ENCODE data around the gene RAD50. TPM values are rescaled to one million over a fixed set of nuclear protein-coding genes. Genes with fewer than 3 reads are reported as not detected.

Gene RAD50
- total RNA-seq, 2 experiments from 2014 or later = 39.7 to 51.6 TPM

DNA sequence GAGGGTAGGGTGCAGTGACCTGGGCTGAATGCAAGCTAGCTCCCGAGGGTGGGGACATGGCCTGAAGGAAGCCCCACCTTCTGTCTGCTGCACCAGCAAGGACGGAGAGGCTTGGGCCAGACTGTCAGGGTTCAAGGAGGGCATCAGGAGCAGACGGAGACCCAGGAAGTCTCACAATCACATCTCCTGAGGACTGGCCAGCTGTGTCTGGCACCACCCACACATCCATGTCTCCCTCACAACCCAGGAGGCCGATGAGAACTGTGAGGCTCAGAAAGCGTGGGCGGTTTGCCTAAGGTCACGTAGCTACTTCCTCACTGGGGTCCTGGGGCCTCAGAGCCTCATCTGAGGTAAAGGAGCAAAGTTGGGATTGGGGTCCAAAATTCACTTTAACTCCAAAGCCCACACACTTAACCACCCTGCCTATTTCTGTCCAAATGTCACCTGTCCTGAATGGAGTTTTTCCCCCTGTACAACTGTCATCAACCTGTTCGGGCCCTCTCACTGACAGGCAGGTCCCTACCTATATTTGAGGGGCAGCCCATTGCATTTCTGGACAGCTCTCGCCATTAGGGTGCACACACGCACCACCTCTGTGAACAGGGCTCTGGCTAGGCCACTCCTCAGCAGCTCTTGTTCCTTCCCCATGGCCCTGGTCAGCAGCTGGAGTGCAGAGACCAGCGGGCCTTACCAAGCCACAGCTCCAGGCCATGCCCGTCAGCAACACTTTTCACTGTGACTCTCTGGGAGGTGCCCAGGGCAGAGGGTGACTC lies 104.6 kb downstream of the RAD50 start:
- Mint-ChIP-seq H3K27ac (peak overlapping the region; percentile 60), H3K4me3 (no peak overlapping the region)
- no peak for ATAC-seq

DNA sequence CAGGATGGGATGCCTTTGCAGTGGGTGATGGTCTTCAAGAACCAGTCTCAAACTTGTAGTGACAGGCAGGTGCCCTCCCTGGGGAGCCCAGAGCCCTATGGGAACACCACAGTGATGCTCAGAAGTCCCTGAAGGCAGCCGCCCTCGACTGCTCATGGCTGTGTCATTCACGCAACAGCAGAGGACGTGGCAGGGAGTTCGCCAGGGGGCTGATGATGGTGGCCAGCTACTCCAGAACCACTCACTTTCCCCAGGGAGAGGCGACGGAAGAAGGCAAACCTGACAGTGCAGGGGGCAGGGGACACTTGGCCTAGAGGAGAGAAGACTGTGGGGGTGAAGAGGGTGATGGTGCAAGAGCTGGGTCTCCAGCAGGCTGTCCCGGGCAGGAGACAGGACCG lies 105.2 kb downstream of the RAD50 start:
- no peaks in the 10 kb centered on the region for H3K27me3 Mint-ChIP-seq
- no peaks in the 10 kb centered on the region for H3K36me3 Mint-ChIP-seq
- DNase-seq (no peak), ATAC-seq (no peak)
- CTCF ChIA-PET = interaction anchor here (0.7 to 4.2 kb wide), 4 partner anchors 13 to 158 kb away, joined by 3 to 15 read pairs (median 4); no protein-coding TSS in a partner anchor
- H3K9me3 Mint-ChIP-seq (ENCODE audit: low read depth) = no peaks in the 10 kb centered on the region
- H3K27ac Mint-ChIP-seq = peak overlapping the region; percentile 60
- peaks cover 66% of the 10 kb centered on the region for H3K4me1 Mint-ChIP-seq
- no peak overlapping the region for H3K4me3 Mint-ChIP-seq

More for the DNA sequence above, 104.6 kb downstream of the RAD50 start:
- no peak for DNase-seq
- CTCF ChIA-PET = interaction anchor here (0.7 to 4.2 kb wide), 6 partner anchors 14 to 159 kb away, joined by 3 to 15 read pairs (median 4); no protein-coding TSS in a partner anchor
- Mint-ChIP-seq H3K4me1 (peaks cover 66% of the 10 kb centered on the region), H3K9me3 (ENCODE audit: low read depth) (no peaks in the 10 kb centered on the region), H3K36me3 (no peaks in the 10 kb centered on the region), H3K27me3 (peaks cover 3% of the 10 kb centered on the region)

DNA sequence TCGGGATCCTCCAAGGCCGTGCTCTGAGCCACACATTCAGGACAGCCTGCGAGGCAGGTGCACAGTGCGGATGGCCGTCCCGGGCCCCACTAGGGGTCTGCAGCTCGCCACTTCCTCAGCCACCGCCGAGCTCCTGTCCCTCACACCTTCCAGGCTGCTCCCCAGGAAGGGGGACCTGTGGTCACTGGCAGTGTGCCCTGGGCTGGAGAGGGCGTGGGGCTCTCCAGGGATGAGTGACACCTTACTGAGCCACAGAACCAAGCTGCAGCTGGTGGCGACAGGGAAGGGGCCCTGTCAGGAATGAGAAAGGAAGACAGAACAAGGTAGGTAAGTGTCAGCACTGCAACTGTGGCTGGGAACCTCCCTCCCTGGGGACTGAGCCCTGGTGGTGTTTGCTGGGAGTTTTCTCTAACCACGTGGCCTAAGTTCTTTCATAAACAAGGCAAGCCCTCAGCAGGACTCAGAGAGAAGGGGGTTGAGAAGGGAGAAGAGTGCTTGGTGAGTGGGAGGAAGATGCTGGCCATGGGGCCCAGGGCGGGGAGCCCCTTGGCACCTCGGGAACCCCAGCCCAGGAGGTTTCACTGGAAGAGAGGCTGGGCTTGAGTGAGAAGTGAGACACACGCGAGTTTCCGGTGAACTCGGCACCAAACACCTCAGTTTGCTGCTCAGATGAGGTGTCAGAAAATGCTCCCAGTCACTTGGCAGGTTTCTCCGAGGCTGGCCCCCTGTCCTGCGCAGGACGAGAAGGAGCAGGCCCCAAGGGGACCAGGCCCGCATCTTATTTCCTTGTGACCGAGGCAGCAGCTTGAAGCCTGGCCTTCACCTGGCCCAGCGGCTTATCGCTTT lies 106.4 kb downstream of the RAD50 start:
- H3K36me3 Mint-ChIP-seq = no peaks in the 10 kb centered on the region
- H3K27me3 Mint-ChIP-seq = no peaks in the 10 kb centered on the region
- H3K4me1 Mint-ChIP-seq = peaks cover 61% of the 10 kb centered on the region
- no peaks in the 10 kb centered on the region for H3K9me3 Mint-ChIP-seq (ENCODE audit: low read depth)
- peak overlapping the region; percentile 90 for H3K27ac Mint-ChIP-seq
- DNase-seq (peak; percentile 66), ATAC-seq (peak; percentile 70)
- CTCF ChIA-PET = interaction anchor here (0.8 to 4.2 kb wide), 3 partner anchors 19 to 167 kb away, joined by 3 to 15 read pairs (median 3); no protein-coding TSS in a partner anchor
- no peak overlapping the region for H3K4me3 Mint-ChIP-seq

DNA sequence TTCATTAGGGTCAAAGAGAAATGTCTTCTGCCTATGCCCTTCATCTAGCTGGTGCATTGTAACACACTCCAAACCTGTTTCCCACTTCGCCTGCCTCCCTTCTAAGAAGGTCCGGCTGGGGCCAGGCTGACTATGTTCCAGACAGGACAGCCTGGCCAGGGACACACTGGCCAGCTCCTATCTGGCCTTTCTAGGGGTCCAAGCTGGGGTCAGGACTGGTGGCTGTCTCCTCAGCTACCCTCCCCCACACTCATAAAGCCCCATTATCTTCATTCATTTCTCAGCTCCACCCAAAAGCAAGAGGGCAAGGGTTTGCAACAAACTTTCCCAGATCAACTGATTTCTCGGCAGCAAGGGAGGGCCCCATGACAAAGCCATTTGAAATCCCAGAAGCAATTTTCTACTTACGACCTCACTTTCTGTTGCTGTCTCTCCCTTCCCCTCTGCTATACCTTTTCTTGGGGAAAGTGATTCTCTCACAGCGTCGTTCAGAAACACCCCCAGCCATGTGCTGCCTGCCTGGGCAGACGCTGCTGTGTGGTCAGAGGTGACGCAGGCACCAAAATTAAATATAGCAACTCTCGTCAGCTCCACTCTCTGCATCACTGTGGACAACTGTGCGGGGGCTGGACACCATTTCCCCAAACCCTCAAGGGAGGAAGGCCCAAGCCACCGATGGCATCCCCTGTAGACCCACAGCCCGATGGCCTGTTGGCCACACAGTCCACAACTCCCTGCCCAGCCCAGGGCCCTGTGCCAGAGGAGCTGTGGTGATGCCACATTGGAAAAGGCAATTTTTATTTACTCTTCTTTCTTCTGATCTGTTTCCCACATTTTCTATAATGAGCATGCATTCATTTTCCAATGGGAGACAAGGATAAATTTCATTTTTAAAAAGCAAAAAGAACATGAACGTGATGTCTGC lies 107.3 kb downstream of the RAD50 start:
- Mint-ChIP-seq H3K36me3 (no peaks in the 10 kb centered on the region), H3K4me3 (no peak overlapping the region), H3K4me1 (peaks cover 55% of the 10 kb centered on the region), H3K27ac (peak overlapping the region; percentile 90), H3K27me3 (no peaks in the 10 kb centered on the region), H3K9me3 (ENCODE audit: low read depth) (no peaks in the 10 kb centered on the region)
- peak; percentile 59 for DNase-seq
- CTCF ChIA-PET = interaction anchor here (0.5 to 0.9 kb wide), 2 partner anchors 106 to 168 kb away, joined by 3 to 4 read pairs; no protein-coding TSS in a partner anchor
- peak; percentile 18 for ATAC-seq

DNA sequence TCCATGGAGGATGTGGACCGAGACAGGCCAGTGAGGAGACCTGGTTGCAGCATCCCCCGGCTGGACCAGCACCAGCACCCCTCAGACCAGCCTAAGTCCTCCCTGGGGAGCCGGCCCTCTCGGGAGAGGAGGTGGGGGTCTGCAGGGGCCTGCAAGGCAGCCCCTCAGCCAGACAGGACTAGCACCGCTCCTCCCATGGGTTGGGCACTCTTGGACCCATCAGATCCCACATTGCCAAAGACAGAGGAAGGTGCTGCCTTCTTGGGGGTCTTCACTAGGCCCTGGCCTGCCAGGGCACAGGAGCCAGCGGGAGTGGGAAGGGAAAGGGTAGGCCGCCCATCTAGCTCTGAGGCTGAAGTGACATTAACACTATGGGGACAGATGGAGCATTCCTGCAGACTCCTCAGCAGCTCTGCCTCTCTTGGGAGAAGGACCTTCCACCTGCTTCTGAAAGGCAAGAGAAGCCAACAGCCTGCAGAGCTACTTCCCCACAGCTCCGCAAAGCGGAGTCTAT lies 108.0 kb downstream of the RAD50 start:
- Mint-ChIP-seq H3K27me3 (no peaks in the 10 kb centered on the region), H3K9me3 (ENCODE audit: low read depth) (no peaks in the 10 kb centered on the region), H3K36me3 (no peaks in the 10 kb centered on the region), H3K27ac (peak overlapping the region; percentile 90), H3K4me1 (peaks cover 55% of the 10 kb centered on the region), H3K4me3 (no peak overlapping the region)
- CTCF ChIA-PET = interaction anchor here (0.5 kb wide), 1 partner anchor 106 kb away, joined by 4 read pairs; no protein-coding TSS in a partner anchor
- no peak for ATAC-seq
- DNase-seq = no peak

DNA sequence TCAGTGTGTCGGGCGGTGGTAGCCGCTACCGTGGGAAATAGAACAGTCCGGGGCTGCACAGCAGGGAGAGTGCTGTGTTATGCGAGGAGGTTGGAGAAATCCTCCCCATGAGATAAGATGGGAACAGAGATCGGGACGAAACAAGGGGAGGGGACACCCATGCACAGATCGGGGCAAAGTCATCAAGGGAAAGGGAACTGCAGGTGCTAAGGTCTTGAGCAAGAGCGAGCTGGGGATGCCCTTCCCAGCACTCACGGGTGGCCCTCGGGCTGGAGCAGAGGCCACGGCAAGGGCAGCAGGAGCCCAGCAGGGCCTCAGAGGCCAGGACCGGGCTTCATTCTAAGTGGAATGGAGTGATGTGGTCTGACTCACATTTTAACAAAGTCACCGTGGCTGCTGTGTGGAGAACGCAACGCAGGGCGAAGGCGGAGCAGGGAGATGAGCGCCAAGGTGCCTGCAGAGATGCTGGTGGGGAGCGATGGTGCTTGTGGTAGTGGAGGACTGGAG lies 108.8 kb downstream of the RAD50 start:
- ATAC-seq (no peak), DNase-seq (no peak)
- Mint-ChIP-seq H3K4me3 (no peak overlapping the region), H3K4me1 (peaks cover 51% of the 10 kb centered on the region), H3K9me3 (ENCODE audit: low read depth) (no peaks in the 10 kb centered on the region), H3K36me3 (no peaks in the 10 kb centered on the region), H3K27ac (no peak overlapping the region), H3K27me3 (no peaks in the 10 kb centered on the region)
- CTCF ChIA-PET = no interaction called here

DNA sequence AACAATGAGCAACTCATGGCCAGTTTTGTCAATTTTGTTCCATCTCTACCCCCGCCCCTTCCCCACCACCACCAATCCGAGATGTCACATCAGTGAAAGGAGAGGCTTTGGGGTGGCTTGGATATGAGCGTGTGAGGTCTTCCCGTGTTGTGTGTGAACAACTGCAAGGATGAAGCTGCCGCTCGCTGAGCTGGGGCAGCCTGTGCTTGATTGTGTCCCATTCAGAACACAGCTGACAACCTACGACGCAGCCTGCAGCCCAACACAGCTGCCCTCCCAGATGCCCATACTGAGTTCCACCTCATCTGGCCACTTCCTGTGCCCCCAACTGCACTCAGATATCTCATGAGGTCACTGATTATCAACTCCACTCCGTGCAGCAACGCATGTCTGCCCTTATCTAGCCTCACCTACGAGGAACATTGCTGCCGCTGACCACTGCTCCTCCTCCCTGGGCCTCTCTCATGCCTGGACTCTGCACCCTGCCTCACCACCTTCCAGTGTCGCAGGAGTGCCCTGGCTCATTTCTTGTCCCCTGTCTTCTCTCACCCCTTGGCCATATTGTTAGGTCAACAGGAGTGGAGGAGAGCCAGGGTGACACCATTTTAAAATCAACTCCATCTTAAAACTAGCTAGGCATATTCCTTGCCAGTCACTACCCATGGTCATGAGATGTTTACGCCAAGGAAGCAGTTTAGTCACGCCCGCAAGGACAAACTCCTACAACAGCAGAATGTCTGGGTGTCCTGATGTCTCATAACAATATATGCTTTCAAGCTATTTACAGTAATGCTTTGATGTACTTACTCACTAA lies 109.7 kb downstream of the RAD50 start:
- no peak for DNase-seq
- CTCF ChIA-PET = no interaction called here
- H3K4me1 Mint-ChIP-seq = peaks cover 44% of the 10 kb centered on the region
- H3K9me3 Mint-ChIP-seq (ENCODE audit: low read depth) = peaks cover 2% of the 10 kb centered on the region
- ATAC-seq = no peak
- H3K27ac Mint-ChIP-seq = no peak overlapping the region
- H3K4me3 Mint-ChIP-seq = no peak overlapping the region
- H3K27me3 Mint-ChIP-seq = no peaks in the 10 kb centered on the region
- no peaks in the 10 kb centered on the region for H3K36me3 Mint-ChIP-seq

DNA sequence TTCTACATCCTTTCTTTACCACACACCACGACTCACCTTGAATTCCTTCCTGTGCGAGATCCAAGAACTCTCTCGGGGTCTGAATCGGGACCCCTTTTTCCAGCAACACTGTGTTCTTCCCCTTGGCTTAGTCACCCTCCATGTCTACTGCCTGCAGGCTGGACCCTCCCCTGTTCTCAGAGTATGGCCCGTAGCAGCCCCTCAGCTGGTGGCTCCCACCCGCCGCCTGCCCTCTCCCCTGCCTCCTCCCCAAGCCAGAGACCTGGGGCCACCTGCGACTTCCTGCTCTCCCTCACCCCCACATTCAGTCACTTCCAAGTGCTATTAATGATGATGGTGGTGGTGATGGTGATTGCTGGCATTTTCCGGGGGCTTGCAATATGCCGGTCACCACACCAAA lies 110.5 kb downstream of the RAD50 start:
- Mint-ChIP-seq H3K4me1 (peaks cover 37% of the 10 kb centered on the region), H3K36me3 (no peaks in the 10 kb centered on the region), H3K27ac (no peak overlapping the region), H3K9me3 (ENCODE audit: low read depth) (peaks cover 2% of the 10 kb centered on the region), H3K27me3 (no peaks in the 10 kb centered on the region), H3K4me3 (no peak overlapping the region)
- CTCF ChIA-PET = no interaction called here
- ATAC-seq (no peak), DNase-seq (no peak)

DNA sequence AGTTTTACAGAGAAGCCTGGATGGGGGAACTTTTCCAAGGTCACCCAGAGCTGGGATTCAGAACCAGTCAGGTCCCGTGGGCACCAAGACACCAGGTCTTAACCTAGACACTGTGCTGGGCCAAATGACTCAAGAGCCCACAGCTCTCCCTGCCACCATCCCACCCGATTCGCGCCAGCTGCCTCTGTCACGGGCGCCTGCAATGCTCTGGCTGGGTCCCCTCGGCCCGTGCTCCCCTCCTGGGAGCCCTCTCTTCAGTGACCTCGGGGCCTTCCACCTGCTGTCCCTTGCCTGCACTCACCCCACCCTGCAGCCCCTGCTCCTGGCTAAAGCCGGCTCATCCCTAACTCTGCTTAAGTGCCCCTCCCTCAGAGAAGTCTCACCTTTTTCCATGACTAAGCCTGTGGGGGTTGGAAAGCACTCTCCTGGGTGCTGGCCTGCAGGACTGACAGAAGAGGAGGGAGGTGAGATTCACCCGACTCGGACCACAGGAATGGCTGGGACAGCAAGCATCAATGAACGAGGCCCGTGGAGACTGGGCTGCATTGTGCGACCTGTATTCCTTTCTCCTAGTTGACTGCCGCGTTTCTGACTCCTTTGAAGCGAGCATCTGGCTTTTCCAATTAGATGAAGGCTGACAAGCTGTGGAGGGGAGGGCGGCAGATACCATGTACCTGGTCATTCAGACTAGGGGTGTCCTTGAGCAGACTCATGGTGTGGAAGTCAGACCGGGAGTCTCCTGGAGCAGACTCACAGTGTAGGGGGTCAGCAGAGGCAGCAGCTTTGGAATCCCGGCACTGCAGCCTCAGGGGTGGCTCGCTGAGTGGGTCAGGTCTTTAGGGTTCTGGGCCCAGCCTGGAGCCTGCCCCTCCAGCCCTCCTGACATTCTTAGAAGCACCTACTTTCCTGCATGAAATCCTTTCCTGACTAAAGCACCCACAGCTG lies 111.3 kb downstream of the RAD50 start:
- no peak overlapping the region for H3K4me3 Mint-ChIP-seq
- H3K27ac Mint-ChIP-seq = no peak overlapping the region
- DNase-seq = no peak
- H3K27me3 Mint-ChIP-seq = no peaks in the 10 kb centered on the region
- peaks cover 2% of the 10 kb centered on the region for H3K9me3 Mint-ChIP-seq (ENCODE audit: low read depth)
- H3K4me1 Mint-ChIP-seq = peaks cover 30% of the 10 kb centered on the region
- ATAC-seq = no peak
- CTCF ChIA-PET = no interaction called here
- no peaks in the 10 kb centered on the region for H3K36me3 Mint-ChIP-seq

DNA sequence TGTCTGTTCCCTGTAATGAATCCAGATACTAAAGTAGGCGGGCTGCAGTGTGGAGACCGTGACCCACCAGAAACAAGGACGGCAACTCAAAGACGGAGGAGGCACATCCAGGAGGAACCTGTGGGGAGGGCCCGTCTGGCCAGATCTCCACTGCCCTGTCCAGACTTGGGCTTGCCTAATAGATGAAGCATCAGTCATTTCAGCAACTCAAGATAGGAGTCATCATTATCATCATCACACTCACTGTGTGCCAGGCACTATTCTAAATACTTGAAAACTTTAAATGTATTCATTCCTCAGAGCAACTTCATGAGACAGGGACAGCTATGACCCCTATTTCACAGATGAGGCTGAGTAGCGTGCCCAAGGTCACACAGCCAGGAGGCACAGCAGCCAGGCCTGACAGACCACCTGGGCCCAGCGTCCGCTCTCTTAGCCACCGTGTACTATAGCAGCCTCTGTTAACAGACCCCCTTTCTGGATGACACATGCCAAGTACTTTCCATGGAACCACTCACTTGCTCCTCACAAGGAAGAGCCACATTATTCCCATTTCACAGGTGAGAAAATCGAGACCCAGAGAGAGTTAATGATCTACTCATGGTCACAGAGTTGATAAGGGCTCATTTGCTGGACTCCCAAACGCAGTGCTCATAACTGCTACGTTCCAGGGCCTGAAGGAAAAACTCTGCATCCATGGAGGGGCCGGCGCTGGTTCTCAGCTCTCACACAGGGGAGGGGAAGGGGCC lies 112.1 kb downstream of the RAD50 start:
- Mint-ChIP-seq H3K36me3 (no peaks in the 10 kb centered on the region), H3K27ac (no peak overlapping the region), H3K9me3 (ENCODE audit: low read depth) (peaks cover 2% of the 10 kb centered on the region), H3K4me3 (no peak overlapping the region), H3K27me3 (no peaks in the 10 kb centered on the region), H3K4me1 (peaks cover 26% of the 10 kb centered on the region)
- no peak for DNase-seq
- CTCF ChIA-PET = no interaction called here
- ATAC-seq = no peak

DNA sequence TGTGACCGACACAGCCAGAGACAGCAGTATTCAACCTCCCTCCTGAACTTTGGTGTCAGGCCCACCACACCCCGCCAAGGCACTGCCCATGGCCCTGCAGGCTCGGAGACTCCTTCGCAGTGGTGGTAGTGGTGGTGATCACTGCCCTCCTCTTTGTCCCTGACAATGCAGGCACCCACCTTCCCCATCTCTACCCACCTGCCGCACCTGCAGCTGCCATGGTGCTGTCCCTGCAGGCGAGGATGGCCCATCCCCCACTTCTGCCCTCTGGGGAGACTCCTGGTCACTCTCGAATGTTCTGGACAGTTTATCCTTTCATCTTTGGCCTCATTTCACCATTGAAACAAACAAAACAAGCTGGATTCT lies 112.7 kb downstream of the RAD50 start:
- no peak for DNase-seq
- Mint-ChIP-seq H3K27ac (no peak overlapping the region), H3K27me3 (no peaks in the 10 kb centered on the region), H3K9me3 (ENCODE audit: low read depth) (peaks cover 2% of the 10 kb centered on the region), H3K36me3 (no peaks in the 10 kb centered on the region), H3K4me1 (peaks cover 26% of the 10 kb centered on the region), H3K4me3 (no peak overlapping the region)
- no peak for ATAC-seq
- CTCF ChIA-PET = interaction anchor here (1.0 kb wide), 1 partner anchor 77 kb away, joined by 3 read pairs; no protein-coding TSS in a partner anchor

Measured in activated CD8-positive, alpha-beta memory T cell treated with anti-CD3 and anti-CD28 coated beads, Interleukin-2, amount 10 ng/mL, durations not matched to agents 7 days and 5 days (primary cell).